NT2/D1 (cell line): Measurements from ENCODE around the gene HHIPL1.

Source experiments
- DNase-seq: peaks from one replicate; pipeline ENCODE4 v3.0.0-alpha.2; 2011; ENCODE audit warnings: low read depth, low spot score
- H3K27me3 ChIP-seq: 2 replicates; pipeline ENCODE4 v1.6.0; 2011; ENCODE audit warnings: mild to moderate bottlenecking; ENCODE audit not compliant: insufficient read length, insufficient read depth
- H3K36me3 ChIP-seq: 2 replicates; pipeline ENCODE4 v1.6.1; 2011; ENCODE audit warnings: mild to moderate bottlenecking, low read length, mixed read lengths; ENCODE audit not compliant: insufficient read depth, insufficient read length
- H3K4me1 ChIP-seq: 2 replicates; pipeline ENCODE4 v1.5.1; 2011; ENCODE audit not compliant: insufficient read depth, insufficient read length
- H3K4me3 ChIP-seq: 2 replicates; pipeline ENCODE4 v1.5.1; 2011; ENCODE audit warnings: low read depth; ENCODE audit not compliant: insufficient read length
- H3K9ac ChIP-seq: 2 replicates; pipeline ENCODE4 v1.6.0; 2011; ENCODE audit warnings: low read depth; ENCODE audit not compliant: insufficient read length
- H3K9me3 ChIP-seq: 2 replicates; pipeline ENCODE4 v1.5.1; 2011; ENCODE audit warnings: mild to moderate bottlenecking, low read length; ENCODE audit not compliant: insufficient read depth
- SUZ12 ChIP-seq: IDR thresholded peaks from 2 replicates; pipeline ENCODE4 v1.6.1; 2011; ENCODE audit not compliant: insufficient read length, insufficient read depth; ENCODE audit errors: extremely low read depth
- YY1 ChIP-seq: IDR thresholded peaks from 2 replicates; pipeline ENCODE4 v1.6.1; 2011; ENCODE audit not compliant: insufficient read length, insufficient read depth
- ZNF274 ChIP-seq: IDR thresholded peaks from 2 replicates; pipeline ENCODE4 v1.6.1; 2011; ENCODE audit warnings: mild to moderate bottlenecking, low read depth, low read length

The HHIPL1 gene

GRCh38 chr14:99675951-99676350 lies 31.0 kb downstream of the HHIPL1 start:
- Histone ChIP-seq H3K27me3 (no peaks in the 10 kb centered on the region), H3K36me3 (no peaks in the 10 kb centered on the region), H3K4me3 (no peak overlapping the region), H3K9ac (peak overlapping the region; percentile 10), H3K4me1 (peaks cover 21% of the 10 kb centered on the region), H3K9me3 (peaks cover 18% of the 10 kb centered on the region)
- no peak for DNase-seq
- no peak for TF ChIP-seq SUZ12
- no peak for TF ChIP-seq ZNF274
- TF ChIP-seq YY1, result no peak

- DNase-seq, result no peak
- Histone ChIP-seq H3K9ac (peak overlapping the region; percentile 10), H3K4me3 (no peak overlapping the region), H3K27me3 (no peaks in the 10 kb centered on the region), H3K4me1 (peaks cover 21% of the 10 kb centered on the region), H3K9me3 (peaks cover 18% of the 10 kb centered on the region), H3K36me3 (no peaks in the 10 kb centered on the region)
- TF ChIP-seq YY1 (no peak), ZNF274 (no peak), SUZ12 (no peak)
These were observed 31.7 kb downstream of the HHIPL1 start for GRCh38 chr14:99676657-99677056.

DNA sequence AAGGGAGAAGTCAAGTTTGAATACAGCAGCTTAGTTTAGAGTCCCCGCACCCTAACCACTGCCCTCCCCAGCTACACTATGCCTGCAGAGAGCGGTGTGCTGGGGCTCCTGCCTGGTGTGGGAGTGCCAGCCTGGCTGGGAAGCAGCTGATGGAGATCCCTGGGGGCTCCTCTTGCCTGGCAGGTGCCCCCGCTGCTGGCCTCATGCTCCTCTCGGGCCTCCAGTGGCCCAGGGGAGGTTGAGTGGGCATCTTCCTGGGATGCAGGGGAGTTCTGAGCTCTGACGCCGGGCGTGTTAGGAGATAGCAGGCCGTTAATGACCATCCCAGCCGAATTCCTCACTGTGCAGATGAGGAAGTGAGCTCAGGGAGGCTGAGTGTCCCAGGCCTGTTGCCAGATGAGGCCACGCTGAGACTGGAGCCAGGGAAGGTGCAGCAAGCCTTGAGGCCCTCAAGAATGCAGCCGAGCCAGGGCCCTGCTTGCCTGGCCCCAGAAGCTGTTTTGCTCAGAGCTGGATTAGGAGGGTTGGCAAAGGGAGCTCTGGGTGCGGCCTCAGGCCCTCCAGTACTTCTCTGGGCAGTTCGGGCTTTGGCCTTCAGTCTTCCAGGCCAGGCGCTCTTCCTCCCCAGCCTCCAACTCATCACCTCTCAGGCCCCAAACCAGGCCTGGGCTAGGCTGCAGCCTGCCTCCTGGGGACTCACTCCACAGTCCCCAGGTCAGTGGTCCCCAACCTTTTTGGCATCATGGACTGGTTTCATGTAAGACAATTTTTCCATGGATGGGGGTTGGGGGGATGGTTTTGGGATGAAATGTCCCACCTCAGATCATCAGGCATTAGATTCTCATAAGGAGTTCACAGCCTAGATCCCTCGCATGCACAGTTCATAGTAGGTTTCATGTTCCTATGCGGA lies 32.6 kb downstream of the HHIPL1 start:
- DNase-seq, result no peak
- no peak overlapping the region for H3K9ac ChIP-seq
- no peak overlapping the region for H3K4me3 ChIP-seq
- TF ChIP-seq YY1 (no peak), SUZ12 (no peak), ZNF274 (no peak)
- no peaks in the 10 kb centered on the region for H3K36me3 ChIP-seq
- H3K4me1 ChIP-seq, result peaks cover 17% of the 10 kb centered on the region
- H3K27me3 ChIP-seq, result no peaks in the 10 kb centered on the region
- peaks cover 18% of the 10 kb centered on the region for H3K9me3 ChIP-seq

DNA sequence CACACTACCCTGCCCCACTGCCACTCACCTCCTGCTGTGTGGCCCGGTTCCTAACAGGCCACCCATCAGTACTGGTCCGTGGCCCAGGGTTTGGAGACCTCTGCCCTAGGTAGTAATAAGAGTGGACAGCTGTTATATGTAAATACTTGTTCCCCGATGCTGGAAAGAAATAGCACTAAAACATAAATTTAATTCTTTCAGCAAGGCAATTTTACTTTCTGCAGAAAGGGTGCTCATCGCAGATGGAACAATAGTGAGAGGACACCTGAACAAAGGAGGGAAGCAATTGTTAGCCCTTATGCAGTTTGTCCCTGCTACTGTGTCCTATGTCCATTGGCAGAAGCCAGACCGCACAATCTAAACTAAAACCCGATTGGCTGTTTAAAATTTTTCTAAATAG lies 33.3 kb downstream of the HHIPL1 start:
- Histone ChIP-seq H3K4me3 (no peak overlapping the region), H3K9ac (no peak overlapping the region), H3K36me3 (no peaks in the 10 kb centered on the region), H3K9me3 (peaks cover 18% of the 10 kb centered on the region), H3K27me3 (no peaks in the 10 kb centered on the region), H3K4me1 (peaks cover 17% of the 10 kb centered on the region)
- TF ChIP-seq YY1 (no peak), ZNF274 (no peak)
- no peak for DNase-seq

GRCh38 chr14:99679111-99679510 lies 34.2 kb downstream of the HHIPL1 start:
- TF ChIP-seq SUZ12 (no peak), ZNF274 (no peak), YY1 (no peak)
- no peaks in the 10 kb centered on the region for H3K27me3 ChIP-seq
- H3K9me3 ChIP-seq, result peaks cover 18% of the 10 kb centered on the region
- H3K9ac ChIP-seq, result no peak overlapping the region
- no peak for DNase-seq
- H3K4me1 ChIP-seq, result peaks cover 13% of the 10 kb centered on the region
- H3K4me3 ChIP-seq, result no peak overlapping the region
- H3K36me3 ChIP-seq, result no peaks in the 10 kb centered on the region

DNA sequence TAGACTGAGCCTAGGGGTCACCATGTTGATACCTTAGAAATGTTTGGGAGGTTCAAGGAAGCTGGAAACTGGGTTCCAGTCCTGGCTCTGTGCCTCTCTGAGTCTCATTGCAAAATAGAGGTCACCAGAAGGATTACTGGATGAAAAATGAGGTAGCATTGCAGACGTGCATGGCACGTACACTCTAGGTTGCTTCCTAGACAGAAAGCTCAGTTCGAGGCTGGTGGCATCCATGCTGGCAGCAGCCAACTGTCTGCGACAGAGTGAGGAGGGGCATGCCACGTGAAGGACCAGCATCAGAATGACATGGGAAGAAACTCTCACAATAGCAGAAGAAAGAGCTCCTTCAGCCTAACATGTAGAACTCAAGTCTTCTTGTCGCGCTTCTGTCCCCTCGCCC lies 34.6 kb downstream of the HHIPL1 start:
- no peaks in the 10 kb centered on the region for H3K27me3 ChIP-seq
- no peak overlapping the region for H3K9ac ChIP-seq
- H3K4me3 ChIP-seq, result no peak overlapping the region
- no peaks in the 10 kb centered on the region for H3K36me3 ChIP-seq
- TF ChIP-seq SUZ12, result no peak
- no peak for DNase-seq
- peaks cover 11% of the 10 kb centered on the region for H3K4me1 ChIP-seq
- peaks cover 18% of the 10 kb centered on the region for H3K9me3 ChIP-seq

DNA sequence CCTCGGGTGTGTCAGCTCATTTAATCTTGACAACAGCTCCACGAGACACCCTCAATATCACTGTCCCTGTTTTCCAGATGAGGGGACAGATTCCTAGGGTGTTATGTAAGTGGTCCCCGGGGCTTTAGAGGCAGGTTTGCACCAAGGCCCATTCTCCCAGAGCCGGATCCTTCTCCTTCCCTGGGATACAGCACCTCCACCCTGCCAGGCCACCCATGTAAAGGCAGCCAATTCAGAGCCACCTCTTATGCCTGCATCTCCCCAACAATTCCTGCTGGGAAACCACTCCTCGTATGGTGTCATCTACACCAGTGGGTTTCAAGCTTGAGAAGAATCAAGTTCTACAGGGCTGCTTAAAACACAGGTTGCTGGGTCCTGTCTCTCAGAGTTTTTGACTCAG lies 35.1 kb downstream of the HHIPL1 start:
- peaks cover 18% of the 10 kb centered on the region for H3K9me3 ChIP-seq

More for the DNA sequence above, 35.1 kb downstream of the HHIPL1 start:
- TF ChIP-seq YY1 (no peak), SUZ12 (no peak), ZNF274 (no peak)
- Histone ChIP-seq H3K36me3 (no peaks in the 10 kb centered on the region), H3K4me1 (peaks cover 11% of the 10 kb centered on the region), H3K27me3 (no peaks in the 10 kb centered on the region), H3K4me3 (no peak overlapping the region), H3K9ac (no peak overlapping the region)
- DNase-seq, result no peak
